Stomach (tissue), 9 donors: Measurements from ENCODE around the gene DIPK1C. TPM values are rescaled to one million over a fixed set of nuclear protein-coding genes. Genes with fewer than 3 reads are reported as not detected.

Experiments used
- DNase-seq, 2 donors: peaks; one replicate each; pipeline versions ENCODE4 v3.0.0 to v3.0.0-alpha.2; 2013 to 2019
- H3K27ac ChIP-seq, 5 donors: fragments of 200-600 bp in 4 of 5; sonication (generic) in 4 of 5; one replicate each; pipeline ENCODE4 v1.5.1; 2013 to 2019; ENCODE audit warnings: mild to moderate bottlenecking in 1 of 5, moderate library complexity in 1 of 5
- H3K27me3 ChIP-seq, 3 donors: fragments of 200-600 bp; sonication (generic); one replicate each; pipeline ENCODE4 v1.5.1; 2017 to 2019; ENCODE audit warnings: mixed run types in 1 of 3
- H3K36me3 ChIP-seq, 4 donors: fragments of 200-600 bp; sonication (generic); 1 replicate in 3 of 4; 2 replicates in 1 of 4; pipeline ENCODE4 v1.5.1; 2016 to 2019
- H3K4me1 ChIP-seq, 4 donors: fragments of 200-600 bp; sonication (generic); one replicate each; pipeline ENCODE4 v1.5.1; 2016 to 2019
- H3K4me3 ChIP-seq, 4 donors: fragments of 200-600 bp; sonication (generic) in 3 of 4; one replicate each; pipeline ENCODE4 v1.5.1; 2016 to 2019; ENCODE audit warnings: mild to moderate bottlenecking in 1 of 4
- H3K9me3 ChIP-seq, 4 donors: fragments of 200-600 bp; sonication (generic); one replicate each; pipeline ENCODE4 v1.5.1; 2016 to 2019
- EP300 ChIP-seq: sonication (generic); formaldehyde crosslinking; IDR thresholded peaks from one replicate; pipeline ENCODE4 v1.6.1; 2017; ENCODE audit warnings: antibody characterized with exemption
- POLR2A ChIP-seq, 4 donors: fragments of 450-650 bp; IDR thresholded peaks; one replicate each; pipeline ENCODE4 v1.6.1; 2016; ENCODE audit warnings: antibody characterized with exemption in 4 of 4, control low read depth in 2 of 4, mild to moderate bottlenecking in 1 of 4, moderate library complexity in 1 of 4
- POLR2AphosphoS5 ChIP-seq, 3 donors: sonication (generic); formaldehyde crosslinking; IDR thresholded peaks; one replicate each; pipeline ENCODE4 v1.6.1; 2016; ENCODE audit warnings: antibody characterized with exemption in 3 of 3
- WGBS, 5 donors: extraction: QIAGEN DNeasy Blood & Tissue Kit in 3 of 5; methylation state at CpG; one replicate each; pipeline versions ENCODE4 v1.1.5 to v1.1.7; 2013 to 2018; 5-methylcytosine and 5-hydroxymethylcytosine counted together
- intact Hi-C: fragments of 100-400 bp; cut with DNase I; formaldehyde crosslinking; loops from one replicate; pipeline ENCODE4 v1.15.1; 2023; ENCODE audit warnings: low total_unique reads
- polyA plus RNA-seq, 3 donors: library from polyadenylated mRNA; stranded (reverse); fragments of 200-250 nt; gene quantifications; one replicate each; pipeline ENCODE4 v1.2.3, GENCODE V29; 2013
- total RNA-seq, 5 donors: library from RNA; depleted of rRNA; stranded (reverse); fragments of >200 nt; gene quantifications; one replicate each; pipeline versions ENCODE4 v1.1.0 to v1.2.3, GENCODE V29; 2014 to 2016
- TF ChIP-seq, protein P1 (sequence below), 7 experiments: fragments of 450-650 bp in 4 of 7; fragments of 200-600 bp in 3 of 7; sonication (generic) in 3 of 7; IDR thresholded peaks; one replicate each; pipeline ENCODE4 v1.5.1; 2016 to 2019; ENCODE audit warnings: antibody characterized with exemption in 7 of 7, control low read depth in 2 of 7, mild to moderate bottlenecking in 1 of 7
- donor health status: healthy with polysubstance abuse.
- donor health status: Bipolar disorder and iron deficiency.
- donor health status: healthy.

Gene DIPK1C
- total and polyA plus RNA-seq, 8 donors, result 0.55 to 2.3 (median 1.8) TPM; not detected in 3

GRCh38 chr18:74414953-74415515, 42.1 kb downstream of the DIPK1C start:
- Histone ChIP-seq H3K27me3 (peaks cover 0 to 21% (median 0%) of the 10 kb centered on the region in 3 donors), H3K9me3 (no peaks in the 10 kb centered on the region), H3K36me3 (no peaks in the 10 kb centered on the region), H3K27ac (no peak overlapping the region), H3K4me1 (no peaks in the 10 kb centered on the region), H3K4me3 (no peak overlapping the region)
- TF ChIP-seq POLR2AphosphoS5 (IDR thresholded peaks at IDR 0.05) (no peak), POLR2A (IDR thresholded peaks at IDR 0.05) (no peak), EP300 (no peak)
- TF ChIP-seq, protein P1, sequence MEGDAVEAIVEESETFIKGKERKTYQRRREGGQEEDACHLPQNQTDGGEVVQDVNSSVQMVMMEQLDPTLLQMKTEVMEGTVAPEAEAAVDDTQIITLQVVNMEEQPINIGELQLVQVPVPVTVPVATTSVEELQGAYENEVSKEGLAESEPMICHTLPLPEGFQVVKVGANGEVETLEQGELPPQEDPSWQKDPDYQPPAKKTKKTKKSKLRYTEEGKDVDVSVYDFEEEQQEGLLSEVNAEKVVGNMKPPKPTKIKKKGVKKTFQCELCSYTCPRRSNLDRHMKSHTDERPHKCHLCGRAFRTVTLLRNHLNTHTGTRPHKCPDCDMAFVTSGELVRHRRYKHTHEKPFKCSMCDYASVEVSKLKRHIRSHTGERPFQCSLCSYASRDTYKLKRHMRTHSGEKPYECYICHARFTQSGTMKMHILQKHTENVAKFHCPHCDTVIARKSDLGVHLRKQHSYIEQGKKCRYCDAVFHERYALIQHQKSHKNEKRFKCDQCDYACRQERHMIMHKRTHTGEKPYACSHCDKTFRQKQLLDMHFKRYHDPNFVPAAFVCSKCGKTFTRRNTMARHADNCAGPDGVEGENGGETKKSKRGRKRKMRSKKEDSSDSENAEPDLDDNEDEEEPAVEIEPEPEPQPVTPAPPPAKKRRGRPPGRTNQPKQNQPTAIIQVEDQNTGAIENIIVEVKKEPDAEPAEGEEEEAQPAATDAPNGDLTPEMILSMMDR (IDR thresholded peaks at IDR 0.05), result no peak
- intact Hi-C loops, result no loop called here
- peak in 1 of 2 donors; percentile 41 for DNase-seq
- 79 to 90% (median 85%) methylated on average over 12 of the region's 12 CpGs for WGBS, 5 donors

- no peaks in the 10 kb centered on the region for H3K36me3 ChIP-seq
- peaks cover 0 to 21% (median 0%) of the 10 kb centered on the region in 3 donors for H3K27me3 ChIP-seq
- intact Hi-C loops, result no loop called here
- no peaks in the 10 kb centered on the region for H3K9me3 ChIP-seq
- no peak overlapping the region for H3K4me3 ChIP-seq
- WGBS, 5 donors, result 75 to 91% (median 84%) methylated on average over 7 of the region's 7 CpGs
- H3K4me1 ChIP-seq, result no peaks in the 10 kb centered on the region
- DNase-seq, result no peak
- TF ChIP-seq POLR2AphosphoS5 (IDR thresholded peaks at IDR 0.05), result no peak
- TF ChIP-seq, protein P1 (IDR thresholded peaks at IDR 0.05), result no peak
- no peak for TF ChIP-seq POLR2A (IDR thresholded peaks at IDR 0.05)
- TF ChIP-seq EP300, result no peak
- no peak overlapping the region for H3K27ac ChIP-seq
These were observed 43.3 kb downstream of the DIPK1C start for GRCh38 chr18:74413836-74414235.

DNA sequence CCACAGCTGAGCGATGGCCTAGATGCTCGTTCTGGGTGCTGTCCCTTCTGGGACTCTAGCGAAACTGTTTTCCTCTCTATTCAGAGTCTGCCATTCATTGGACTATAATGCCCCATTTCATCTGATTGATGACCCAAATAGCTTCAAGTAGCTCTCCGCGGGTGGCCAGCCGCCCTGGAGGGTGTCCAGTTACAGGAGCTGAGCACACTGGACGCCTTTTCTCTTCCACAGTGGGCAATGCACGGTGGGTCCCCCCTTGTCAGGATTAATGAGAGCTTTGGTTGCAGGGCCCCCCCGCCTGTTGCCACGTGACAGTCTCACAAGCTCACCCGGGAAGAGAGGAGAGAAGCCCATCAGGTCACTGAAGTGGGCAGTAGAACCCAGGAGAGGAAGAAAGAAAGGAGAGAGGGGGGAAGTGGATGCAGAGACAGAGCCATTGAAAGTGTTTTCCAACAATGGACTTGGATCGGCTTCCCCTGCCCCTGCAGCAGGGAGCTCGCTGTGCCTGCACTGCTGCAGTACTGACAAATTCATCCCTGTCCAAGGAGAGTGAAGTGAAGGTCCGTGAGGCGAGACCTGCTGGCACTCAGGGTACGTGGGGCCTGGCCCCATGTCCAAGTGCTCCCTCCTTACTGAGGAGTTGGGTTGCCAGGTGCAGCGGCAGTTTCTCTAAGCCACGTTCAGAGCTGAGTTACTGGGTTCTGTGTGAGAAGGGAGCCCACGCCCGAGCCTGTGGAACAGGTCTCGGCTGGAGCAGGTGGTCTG, 44.8 kb downstream of the DIPK1C start:
- Histone ChIP-seq H3K36me3 (no peaks in the 10 kb centered on the region), H3K27ac (no peak overlapping the region), H3K9me3 (no peaks in the 10 kb centered on the region), H3K4me1 (no peaks in the 10 kb centered on the region), H3K4me3 (no peak overlapping the region), H3K27me3 (peaks cover 0 to 21% (median 0%) of the 10 kb centered on the region in 3 donors)
- peak in 1 of 2 donors; percentile 43 for DNase-seq
- no peak for TF ChIP-seq EP300
- TF ChIP-seq POLR2A (IDR thresholded peaks at IDR 0.05), result no peak
- TF ChIP-seq, protein P1 (IDR thresholded peaks at IDR 0.05), result no peak
- no peak for TF ChIP-seq POLR2AphosphoS5 (IDR thresholded peaks at IDR 0.05)
- 67 to 77% (median 74%) methylated on average over 15 to 21 of the region's 21 CpGs for WGBS, 5 donors
- intact Hi-C loops, result no loop called here

DNA sequence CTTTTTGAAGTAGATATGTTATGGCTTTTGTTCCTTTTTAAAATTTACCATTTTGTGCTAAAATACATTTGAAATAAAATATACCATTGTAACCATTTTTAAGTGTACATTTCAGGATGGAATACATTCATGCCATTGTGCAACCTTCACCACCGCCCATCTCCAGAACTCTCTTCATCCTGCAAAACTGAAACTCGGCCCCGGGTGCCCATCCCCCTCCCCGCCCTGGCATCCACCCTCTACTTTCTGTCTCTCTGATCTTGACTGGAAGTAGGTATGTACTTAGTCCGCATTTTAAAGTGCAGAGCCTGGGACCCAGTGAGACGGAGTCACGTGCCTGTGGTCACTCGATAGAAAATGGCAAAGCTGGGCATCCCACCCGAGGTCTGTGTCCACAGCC, 45.6 kb downstream of the DIPK1C start:
- DNase-seq, result peak in 1 of 2 donors; percentile 14
- no peak for TF ChIP-seq EP300
- TF ChIP-seq POLR2AphosphoS5 (IDR thresholded peaks at IDR 0.05), result no peak
- no peak for TF ChIP-seq POLR2A (IDR thresholded peaks at IDR 0.05)
- TF ChIP-seq, protein P1 (IDR thresholded peaks at IDR 0.05), result no peak
- Histone ChIP-seq H3K27ac (no peak overlapping the region), H3K4me3 (no peak overlapping the region), H3K27me3 (peaks cover 0 to 21% (median 0%) of the 10 kb centered on the region in 3 donors), H3K9me3 (no peaks in the 10 kb centered on the region), H3K4me1 (no peaks in the 10 kb centered on the region), H3K36me3 (no peaks in the 10 kb centered on the region)
- intact Hi-C loops, result no loop called here
- 80 to 90% (median 82%) methylated on average over 9 of the region's 9 CpGs for WGBS, 5 donors
